Astrocyte of the cerebellum (primary cell): Measurements from ENCODE around the gene CPSF4.

Source experiments
- DNase-seq: peaks from one replicate; pipeline ENCODE4 v3.0.0-alpha.2; 2011; ENCODE audit warnings: low read depth
- H3K4me3 ChIP-seq: 2 replicates; pipeline ENCODE4 v1.5.1; 2011; ENCODE audit warnings: mild to moderate bottlenecking, low read depth, low read length, moderate library complexity
- CTCF ChIP-seq: IDR thresholded peaks from 2 replicates; pipeline ENCODE4 v1.5.1; 2012; ENCODE audit warnings: low read length, low read depth, moderate library complexity, mild to moderate bottlenecking; ENCODE audit errors: missing control alignments
- in situ Hi-C: cut with HindIII; loops from 2 replicates; pipeline ENCODE4 v1.10.0; 2017; ENCODE audit warnings: low sequenced_read_pairs

CPSF4 gene

GRCh38 chr7:99453105-99453504 is 14.4 kb downstream of the CPSF4 start:
- TF ChIP-seq CTCF = no peak
- no peak overlapping the region for H3K4me3 ChIP-seq
- DNase-seq = no peak
- in situ Hi-C loops = no loop called here

GRCh38 chr7:99455874-99456273 is 17.1 kb downstream of the CPSF4 start:
- no peak overlapping the region for H3K4me3 ChIP-seq
- DNase-seq = no peak
- in situ Hi-C loops = no loop called here
- TF ChIP-seq CTCF = no peak

DNA sequence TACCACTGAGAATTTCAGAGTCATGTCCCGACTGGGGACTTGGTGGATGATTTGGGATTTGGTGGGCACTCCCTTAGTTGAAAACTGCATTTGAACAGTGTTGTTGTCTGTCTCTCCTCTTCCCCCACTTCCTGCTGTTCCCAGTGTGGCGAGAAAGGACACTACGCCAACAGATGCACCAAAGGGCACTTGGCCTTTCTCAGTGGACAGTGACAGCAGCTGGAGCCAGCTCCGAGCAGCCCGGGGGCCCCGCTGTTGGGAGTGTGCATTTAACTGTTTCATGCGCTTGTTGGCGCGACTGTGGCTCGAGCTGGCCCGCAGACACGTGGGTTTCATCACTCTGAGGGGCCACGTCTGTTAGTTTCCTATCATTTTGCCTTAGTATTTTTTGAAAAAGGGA is 17.5 kb downstream of the CPSF4 start:
- no peak for TF ChIP-seq CTCF
- no peak for DNase-seq
- no peak overlapping the region for H3K4me3 ChIP-seq
- in situ Hi-C loops = no loop called here

- DNase-seq = no peak
- in situ Hi-C loops = no loop called here
- no peak for TF ChIP-seq CTCF
- no peak overlapping the region for H3K4me3 ChIP-seq
These were observed 18.4 kb downstream of the CPSF4 start for GRCh38 chr7:99457050-99457649.

DNA sequence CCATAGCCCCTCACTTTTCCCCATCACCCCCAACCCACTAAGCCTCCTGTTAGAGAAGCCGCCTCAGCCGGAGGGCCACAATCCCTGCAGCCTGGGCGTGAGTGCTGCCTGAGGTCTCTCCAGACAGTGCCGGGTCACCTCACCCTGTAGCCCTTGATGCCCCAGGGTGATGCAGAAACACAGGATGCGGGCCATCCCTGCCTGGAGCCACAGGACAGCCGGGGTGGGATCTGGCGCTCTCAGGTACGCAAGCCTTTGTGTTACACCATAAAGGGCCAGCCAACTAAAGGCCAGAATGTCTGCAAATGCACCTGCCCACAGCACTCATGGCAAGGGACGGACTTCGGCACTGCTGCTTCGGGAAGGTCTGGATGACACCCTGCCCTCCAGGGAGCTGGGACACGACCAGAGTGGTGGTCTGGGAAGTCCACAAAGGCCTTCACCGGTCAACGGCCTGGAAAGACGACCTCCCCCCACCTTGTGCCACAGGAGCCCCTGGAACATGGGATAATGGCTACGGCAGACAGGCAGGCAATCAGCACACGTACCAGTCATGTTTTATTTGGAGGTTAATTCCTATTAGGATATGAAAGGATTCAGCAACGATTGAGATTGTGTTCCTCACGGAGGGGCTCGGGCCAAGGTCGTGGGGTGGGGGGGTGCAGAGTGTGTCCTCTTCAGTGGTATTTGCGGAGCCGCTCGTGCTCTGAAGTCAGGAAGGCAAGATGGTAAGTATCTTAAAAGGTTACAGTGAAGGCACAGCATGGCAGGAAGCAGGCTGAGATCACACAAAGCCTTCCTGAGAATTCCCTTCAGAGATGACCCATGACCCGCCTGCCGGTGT is 19.1 kb downstream of the CPSF4 start:
- in situ Hi-C loops = no loop called here
- DNase-seq = no peak
- no peak overlapping the region for H3K4me3 ChIP-seq
- no peak for TF ChIP-seq CTCF

DNA sequence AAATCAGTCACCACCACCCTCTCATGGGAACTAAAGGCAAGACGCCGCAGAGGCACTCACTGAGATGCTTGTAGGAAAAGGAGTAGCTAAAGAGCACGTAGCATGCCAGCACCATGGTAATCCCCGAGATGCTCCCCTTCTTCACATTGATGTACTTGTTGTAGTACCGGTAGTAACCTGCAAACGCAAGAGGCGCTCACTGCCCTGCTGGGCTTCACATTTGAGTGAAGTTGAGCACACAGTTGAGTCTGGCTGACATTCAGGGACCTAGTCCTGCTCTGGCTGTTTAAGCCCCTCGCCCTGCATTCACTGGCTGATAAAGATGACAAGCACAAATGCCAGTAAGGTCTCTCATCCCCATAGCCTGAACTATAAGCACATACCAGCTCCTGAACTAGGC is 20.3 kb downstream of the CPSF4 start:
- TF ChIP-seq CTCF = peak; percentile 35
- in situ Hi-C loops = no loop called here
- no peak overlapping the region for H3K4me3 ChIP-seq
- DNase-seq = no peak
